AG10803 (cell line): ENCODE measurements around the gene SDS.

ENCODE experiments used
- DNase-seq: peaks from one replicate; pipeline ENCODE4 v3.0.0; 2010; ENCODE audit warnings: low read depth
- H3K4me3 ChIP-seq: 2 replicates; pipeline ENCODE4 v1.5.1; 2011; ENCODE audit warnings: mild to moderate bottlenecking, low read length, control low read depth
- TF ChIP-seq, protein P1 (sequence below): conservative IDR thresholded peaks from 2 replicates; pipeline ENCODE4 v1.5.1; 2011; ENCODE audit warnings: mild to moderate bottlenecking, low read length, control low read depth, inconsistent platforms

The SDS gene

DNA sequence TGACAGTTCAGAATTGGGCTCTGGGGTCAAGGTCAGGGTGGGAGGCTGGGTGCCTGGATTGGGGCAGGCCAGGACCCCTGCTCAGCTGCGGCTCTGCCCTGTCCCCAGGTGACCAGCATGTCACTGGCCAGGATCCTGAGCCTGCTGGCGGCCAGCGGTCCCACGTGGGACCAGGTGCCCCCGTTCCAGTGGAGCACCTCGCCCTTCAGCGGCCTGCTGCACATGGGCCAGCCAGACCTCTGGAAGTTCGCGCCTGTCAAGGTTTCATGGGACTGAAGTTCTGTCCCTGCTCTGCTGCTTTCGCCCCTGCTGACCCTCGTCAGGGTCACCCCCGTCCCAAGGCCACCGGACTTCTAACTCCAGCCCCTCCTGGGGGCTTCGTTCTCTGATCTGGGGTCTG lies 15.3 kb downstream of the SDS start:
- no peak overlapping the region for H3K4me3 ChIP-seq
- TF ChIP-seq, protein P1, sequence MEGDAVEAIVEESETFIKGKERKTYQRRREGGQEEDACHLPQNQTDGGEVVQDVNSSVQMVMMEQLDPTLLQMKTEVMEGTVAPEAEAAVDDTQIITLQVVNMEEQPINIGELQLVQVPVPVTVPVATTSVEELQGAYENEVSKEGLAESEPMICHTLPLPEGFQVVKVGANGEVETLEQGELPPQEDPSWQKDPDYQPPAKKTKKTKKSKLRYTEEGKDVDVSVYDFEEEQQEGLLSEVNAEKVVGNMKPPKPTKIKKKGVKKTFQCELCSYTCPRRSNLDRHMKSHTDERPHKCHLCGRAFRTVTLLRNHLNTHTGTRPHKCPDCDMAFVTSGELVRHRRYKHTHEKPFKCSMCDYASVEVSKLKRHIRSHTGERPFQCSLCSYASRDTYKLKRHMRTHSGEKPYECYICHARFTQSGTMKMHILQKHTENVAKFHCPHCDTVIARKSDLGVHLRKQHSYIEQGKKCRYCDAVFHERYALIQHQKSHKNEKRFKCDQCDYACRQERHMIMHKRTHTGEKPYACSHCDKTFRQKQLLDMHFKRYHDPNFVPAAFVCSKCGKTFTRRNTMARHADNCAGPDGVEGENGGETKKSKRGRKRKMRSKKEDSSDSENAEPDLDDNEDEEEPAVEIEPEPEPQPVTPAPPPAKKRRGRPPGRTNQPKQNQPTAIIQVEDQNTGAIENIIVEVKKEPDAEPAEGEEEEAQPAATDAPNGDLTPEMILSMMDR = no peak
- no peak for DNase-seq

- no peak for DNase-seq
- H3K4me3 ChIP-seq = no peak overlapping the region
These were observed 16.1 kb downstream of the SDS start for GRCh38 chr12:113387631-113388030.

GRCh38 chr12:113386866-113387566 lies 16.7 kb downstream of the SDS start:
- no peak for DNase-seq
- no peak overlapping the region for H3K4me3 ChIP-seq
- TF ChIP-seq, protein P1 = no peak

More at GRCh38 chr12:113387631-113388030, 16.1 kb downstream of the SDS start:
- TF ChIP-seq, protein P1 = no peak

- H3K4me3 ChIP-seq = no peak overlapping the region
- DNase-seq = no peak
These were observed 18.3 kb downstream of the SDS start for GRCh38 chr12:113385282-113385882.

DNA sequence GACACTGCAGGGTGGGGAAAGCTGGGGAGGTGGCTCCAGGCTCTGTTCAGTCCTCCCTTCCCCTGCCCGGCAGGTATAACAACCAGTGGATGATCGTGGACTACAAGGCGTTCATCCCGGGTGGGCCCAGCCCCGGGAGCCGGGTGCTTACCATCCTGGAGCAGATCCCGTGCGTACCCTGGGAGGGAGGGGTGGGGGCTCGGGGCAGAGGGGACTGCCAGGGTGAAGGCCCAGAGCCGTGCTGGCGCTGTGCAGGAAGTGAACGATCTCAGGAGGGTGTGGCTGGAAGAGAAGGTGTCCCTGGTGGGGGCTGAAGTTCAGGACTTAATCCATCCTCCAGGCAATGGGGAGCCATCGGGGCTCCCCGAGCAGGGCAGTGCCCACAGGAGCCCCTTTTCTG lies 18.9 kb downstream of the SDS start:
- no peak for DNase-seq
- TF ChIP-seq, protein P1 = no peak
- no peak overlapping the region for H3K4me3 ChIP-seq

More at GRCh38 chr12:113385282-113385882, 18.3 kb downstream of the SDS start:
- TF ChIP-seq, protein P1 = no peak

DNA sequence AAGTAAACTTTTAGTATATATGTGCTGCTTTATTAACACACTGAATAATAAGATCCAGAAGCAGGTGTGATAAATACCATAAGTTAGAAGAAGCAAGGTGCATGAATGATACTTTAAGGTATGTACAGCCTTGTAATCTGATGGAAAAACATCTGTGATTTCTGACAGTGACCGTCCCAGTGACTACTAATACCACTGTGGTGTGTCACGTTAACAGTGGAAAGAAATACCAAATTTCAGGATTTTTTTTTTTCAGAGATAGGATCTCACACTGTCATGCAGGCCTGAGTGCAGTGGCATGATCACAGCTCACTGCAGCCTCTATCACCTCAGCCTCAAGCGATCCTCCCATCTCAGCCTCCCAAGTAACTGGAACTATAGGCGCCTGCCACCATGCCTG lies 21.5 kb downstream of the SDS start:
- H3K4me3 ChIP-seq = no peak overlapping the region
- TF ChIP-seq, protein P1 = no peak
- no peak for DNase-seq

- no peak overlapping the region for H3K4me3 ChIP-seq
- TF ChIP-seq, protein P1 = no peak
- no peak for DNase-seq
These were observed 22.5 kb downstream of the SDS start for GRCh38 chr12:113381220-113381619.
